Omental fat pad (tissue), 4 donors: ENCODE data around the gene RAB34. TPM values are rescaled to one million over a fixed set of nuclear protein-coding genes. Genes with fewer than 3 reads are reported as not detected.

Experiments
- ATAC-seq: fragments of 150-250 bp; one replicate; pipeline ENCODE4 v1.9.1; 2016; ENCODE audit warnings: mild to moderate bottlenecking, moderate library complexity; ENCODE audit not compliant: low FRiP score
- DNase-seq: peaks from one replicate; pipeline ENCODE4 v3.0.0-alpha.2; 2019; ENCODE audit warnings: low spot score
- small RNA-seq: library from RNA; depleted of rRNA; stranded (forward); fragments of <200 nt; gene quantifications from one replicate; pipeline ENCODE3, GENCODE V24; 2016
- total RNA-seq, 4 donors: library from RNA; depleted of rRNA; stranded (reverse); fragments of >200 nt; gene quantifications; one replicate each; pipeline ENCODE4 v1.1.0, GENCODE V29; 2016
- TF ChIP-seq, protein P1 (sequence below), 3 donors: fragments of 450-650 bp; IDR thresholded peaks; one replicate each; pipeline ENCODE4 v1.5.1; 2016 to 2017; ENCODE audit warnings: antibody characterized with exemption in 3 of 3, mild to moderate bottlenecking in 3 of 3, moderate library complexity in 2 of 3

The RAB34 gene
- total RNA-seq, 4 donors from 2014 or later: 90.4 to 112 (median 101) TPM

DNA sequence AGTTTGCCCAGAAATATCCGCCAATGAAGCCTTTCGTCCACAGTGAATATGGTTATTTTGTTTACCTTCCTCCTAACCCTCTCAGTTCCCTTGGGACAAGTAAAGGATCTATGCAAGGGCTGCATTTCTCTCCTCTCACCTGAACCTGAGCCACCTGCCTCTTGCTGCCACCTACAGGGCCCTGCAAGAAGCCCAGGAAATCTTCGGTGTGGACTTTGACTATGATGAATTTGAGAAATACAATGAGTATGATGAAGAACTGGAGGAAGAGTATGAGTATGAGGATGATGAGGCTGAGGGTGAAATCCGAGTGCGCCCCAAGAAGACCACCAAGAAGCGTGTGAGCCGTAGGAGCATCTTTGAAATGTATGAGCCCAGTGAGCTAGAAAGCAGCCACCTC is 41.7 kb downstream of the RAB34 start:
- TF ChIP-seq, protein P1, sequence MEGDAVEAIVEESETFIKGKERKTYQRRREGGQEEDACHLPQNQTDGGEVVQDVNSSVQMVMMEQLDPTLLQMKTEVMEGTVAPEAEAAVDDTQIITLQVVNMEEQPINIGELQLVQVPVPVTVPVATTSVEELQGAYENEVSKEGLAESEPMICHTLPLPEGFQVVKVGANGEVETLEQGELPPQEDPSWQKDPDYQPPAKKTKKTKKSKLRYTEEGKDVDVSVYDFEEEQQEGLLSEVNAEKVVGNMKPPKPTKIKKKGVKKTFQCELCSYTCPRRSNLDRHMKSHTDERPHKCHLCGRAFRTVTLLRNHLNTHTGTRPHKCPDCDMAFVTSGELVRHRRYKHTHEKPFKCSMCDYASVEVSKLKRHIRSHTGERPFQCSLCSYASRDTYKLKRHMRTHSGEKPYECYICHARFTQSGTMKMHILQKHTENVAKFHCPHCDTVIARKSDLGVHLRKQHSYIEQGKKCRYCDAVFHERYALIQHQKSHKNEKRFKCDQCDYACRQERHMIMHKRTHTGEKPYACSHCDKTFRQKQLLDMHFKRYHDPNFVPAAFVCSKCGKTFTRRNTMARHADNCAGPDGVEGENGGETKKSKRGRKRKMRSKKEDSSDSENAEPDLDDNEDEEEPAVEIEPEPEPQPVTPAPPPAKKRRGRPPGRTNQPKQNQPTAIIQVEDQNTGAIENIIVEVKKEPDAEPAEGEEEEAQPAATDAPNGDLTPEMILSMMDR (IDR thresholded peaks at IDR 0.05): no peak
- DNase-seq (no peak), ATAC-seq (no peak)

DNA sequence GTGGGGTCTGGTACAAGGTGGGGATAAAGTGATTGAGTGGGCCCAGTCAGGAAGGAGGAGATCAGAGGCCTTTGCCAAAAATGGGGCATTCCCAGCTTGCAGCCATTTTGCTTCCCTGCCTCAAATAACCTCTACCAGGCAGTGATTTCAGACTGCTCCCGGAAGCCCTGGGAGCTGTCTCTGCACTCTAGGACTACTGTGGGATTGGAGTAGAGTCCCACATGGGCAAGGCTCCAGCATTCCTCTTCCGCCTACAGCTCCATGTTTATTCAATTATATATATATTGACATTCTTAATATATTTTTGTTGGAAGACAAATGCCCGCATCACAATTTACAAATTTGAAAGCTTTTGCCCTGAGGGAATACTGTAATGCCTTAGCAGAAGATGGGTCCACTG is 42.2 kb downstream of the RAB34 start:
- ATAC-seq (no peak), DNase-seq (no peak)
- TF ChIP-seq, protein P1 (IDR thresholded peaks at IDR 0.05): no peak

DNA sequence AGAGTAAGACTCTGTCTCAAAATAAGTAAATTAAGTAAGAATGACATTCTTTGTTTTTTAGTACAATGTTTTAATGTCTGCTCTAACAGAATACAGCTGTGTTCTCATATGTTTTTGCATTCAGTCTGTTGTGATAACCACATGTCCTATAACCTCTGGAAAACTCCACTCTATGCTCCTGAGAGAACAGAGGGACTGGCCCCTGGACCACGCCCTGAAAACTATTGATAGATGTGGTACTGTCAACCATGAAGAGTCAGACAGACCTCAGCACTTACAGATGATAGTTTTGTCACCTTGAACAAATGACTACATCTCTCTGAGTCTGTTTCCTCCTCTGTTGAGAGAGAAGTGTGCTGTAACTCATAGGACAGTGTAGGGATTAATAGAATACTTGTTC is 47.8 kb downstream of the RAB34 start:
- DNase-seq: no peak
- ATAC-seq: no peak
- TF ChIP-seq, protein P1 (IDR thresholded peaks at IDR 0.05): no peak

DNA sequence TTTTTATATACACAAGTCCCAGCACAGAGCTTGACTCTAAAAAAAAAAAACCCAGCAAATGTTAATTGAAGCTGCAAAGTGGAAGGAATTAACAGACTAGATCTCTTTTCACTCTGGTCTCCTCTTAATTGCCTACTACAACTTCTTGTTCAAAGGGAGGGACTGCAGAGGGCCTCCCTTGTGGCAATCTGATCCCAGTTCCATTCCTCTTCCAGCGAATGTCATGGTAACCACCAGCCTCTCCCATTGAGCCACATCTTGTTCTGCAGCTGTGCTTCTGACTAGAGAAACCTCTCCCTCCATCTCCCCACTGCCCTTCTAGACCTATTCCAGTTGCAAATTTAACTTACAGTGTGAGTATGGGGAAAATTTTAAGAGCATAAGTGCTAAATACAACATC is 49.8 kb downstream of the RAB34 start:
- DNase-seq: no peak
- TF ChIP-seq, protein P1 (IDR thresholded peaks at IDR 0.05): no peak
- ATAC-seq: no peak

DNA sequence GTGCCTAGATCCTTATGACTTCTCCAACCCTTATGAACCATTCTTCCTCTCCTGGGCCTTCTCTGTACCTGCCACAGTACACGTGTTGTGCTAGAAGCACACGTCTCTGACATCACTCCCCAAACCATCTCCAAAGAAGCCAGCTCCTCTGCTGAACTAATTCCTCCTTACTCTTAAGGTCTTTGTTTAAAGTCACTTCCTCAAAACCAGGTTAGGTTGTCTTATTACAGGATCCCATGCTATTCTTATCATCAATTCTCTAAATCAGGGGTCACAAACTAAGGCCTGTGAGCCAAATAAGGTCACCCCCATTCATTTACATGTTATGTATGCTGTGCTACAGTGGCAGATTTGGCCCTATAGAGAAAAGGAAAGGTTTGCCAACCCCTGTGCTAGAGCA is 51.7 kb downstream of the RAB34 start:
- DNase-seq: no peak
- TF ChIP-seq, protein P1 (IDR thresholded peaks at IDR 0.05): no peak
- no peak for ATAC-seq

Small RNA genes within 50 kb of the gene (small RNA-seq; reads per million reads assigned to genes)
- gene SNORD42A (not detected), gene SNORD42B (not detected), gene SNORD4A (not detected), gene SNORD4B (not detected)

Other genes starting within 250 kb of the RAB34 start
- gene SLC13A2, start 244.2 kb downstream of the RAB34 start, total RNA-seq: not detected
- gene FOXN1, start 211.5 kb downstream of the RAB34 start, total RNA-seq: not detected
- gene UNC119, start 165.2 kb downstream of the RAB34 start, total RNA-seq: 10 to 100 TPM; 16.8 to 32.6 (median 24.6) TPM
- 10 to 100 TPM; 33.1 to 55.5 (median 45.2) TPM for gene PIGS, start 146.3 kb downstream of the RAB34 start, total RNA-seq
- 10 to 100 TPM; 17.3 to 83.0 (median 33.6) TPM for gene ALDOC, start 141.0 kb downstream of the RAB34 start, total RNA-seq
- gene SPAG5, start 118.8 kb downstream of the RAB34 start, total RNA-seq: 10 to 100 TPM in 1 of 4 donors, 1 to 10 TPM in 2, under 1 TPM in 1; 0.50 to 12.0 (median 4.5) TPM
- 10 to 100 TPM in 1 of 4 donors, 1 to 10 TPM in 3; 3.6 to 10.6 (median 8.0) TPM for gene RSKR, start 103.7 kb downstream of the RAB34 start, total RNA-seq
- 100 to 1,000 TPM; 113 to 141 (median 121) TPM for gene BLTP2, start 72.7 kb downstream of the RAB34 start, total RNA-seq
- 10 to 100 TPM; 38.2 to 44.4 (median 41.5) TPM for gene SDF2, start 56.0 kb downstream of the RAB34 start, total RNA-seq
- gene SUPT6H, start 55.7 kb downstream of the RAB34 start, total RNA-seq: 10 to 100 TPM; 51.9 to 98.8 (median 63.1) TPM
- 1 to 10 TPM; 1.2 to 6.0 (median 1.8) TPM for gene PROCA1, start 6.0 kb downstream of the RAB34 start, total RNA-seq
- gene RPL23A, start 2.1 kb upstream of the RAB34 start, total RNA-seq: 100 to 1,000 TPM; 568 to 719 (median 636) TPM
- gene TLCD1, start 8.4 kb upstream of the RAB34 start, total RNA-seq: 1 to 10 TPM in 3 of 4 donors, not detected in 1; 2.1 to 5.2 (median 3.6) TPM
- 1 to 10 TPM; 1.9 to 3.4 (median 2.5) TPM for gene NEK8, start 10.9 kb upstream of the RAB34 start, total RNA-seq
- gene TRAF4, start 26.1 kb upstream of the RAB34 start, total RNA-seq: 10 to 100 TPM in 2 of 4 donors, 1 to 10 TPM in 2; 8.4 to 66.7 (median 30.7) TPM
- 10 to 100 TPM; 12.2 to 19.0 (median 14.0) TPM for gene FAM222B, start 124.9 kb upstream of the RAB34 start, total RNA-seq
- gene ERAL1, start 137.1 kb upstream of the RAB34 start, total RNA-seq: 10 to 100 TPM; 21.3 to 35.9 (median 27.8) TPM
- gene FLOT2, start 179.9 kb upstream of the RAB34 start, total RNA-seq: 10 to 100 TPM; 51.1 to 95.0 (median 68.3) TPM
- 10 to 100 TPM in 1 of 4 donors, 1 to 10 TPM in 3; 5.0 to 11.3 (median 6.3) TPM for gene DHRS13, start 185.2 kb upstream of the RAB34 start, total RNA-seq
- gene PHF12, start 233.7 kb upstream of the RAB34 start, total RNA-seq: 10 to 100 TPM; 15.6 to 47.1 (median 27.6) TPM